OCI-LY7 (cell line): Measurements from ENCODE around the gene MMP11. TPM values are rescaled to one million over a fixed set of nuclear protein-coding genes. Genes with fewer than 3 reads are reported as not detected.

ENCODE experiments used
- BruUV-seq: library from RNA; stranded (reverse); fragments of 400-500 nt; replicated peaks from 2 replicates; lab custom pipeline; 2021; lab: Mats Ljungman, UMichigan
- CTCF ChIA-PET: fragments of 300-600 bp; sonication (Branson Sonifier 250); formaldehyde crosslinking; loops from one replicate; lab custom pipeline; 2022; ENCODE audit warnings: antibody characterized with exemption; ENCODE audit not compliant: unreplicated experiment; lab: Charles Lee
- POLR2A ChIA-PET: fragments of 300-600 bp; sonication (Branson Sonifier 250); formaldehyde crosslinking; loops from one replicate; lab custom pipeline; 2022; ENCODE audit warnings: antibody characterized with exemption; lab: Charles Lee
- DNase-seq: peaks from one replicate; pipeline ENCODE4 v3.0.0-alpha.2; 2015; ENCODE audit warnings: low spot score
- H2AFZ ChIP-seq: fragments of 200-600 bp; sonication (generic), shearing (Covaris generic); 2 replicates; pipeline ENCODE4 v1.6.1; 2014; ENCODE audit warnings: mild to moderate bottlenecking, antibody characterized with exemption, low read length, moderate library complexity
- H3K27ac ChIP-seq: fragments of 200-600 bp; sonication (generic); 2 replicates; pipeline ENCODE4 v1.5.1; 2014; ENCODE audit warnings: mixed run types, low read depth, mild to moderate bottlenecking, moderate library complexity, low read length, inconsistent platforms; ENCODE audit not compliant: poor library complexity, severe bottlenecking
- H3K36me3 ChIP-seq: fragments of 200-600 bp; sonication (generic); 2 replicates; pipeline ENCODE4 v1.6.1; 2014; ENCODE audit warnings: mild to moderate bottlenecking, antibody characterized with exemption, low read length, moderate library complexity, mixed read lengths; ENCODE audit not compliant: insufficient read depth
- H3K4me1 ChIP-seq: fragments of 200-600 bp; sonication (generic); 2 replicates; pipeline ENCODE4 v1.5.1; 2014; ENCODE audit warnings: mild to moderate bottlenecking, low read length; ENCODE audit not compliant: insufficient read depth, poor library complexity, severe bottlenecking
- H3K4me2 ChIP-seq: fragments of 200-600 bp; sonication (generic); 2 replicates; pipeline ENCODE4 v1.6.1; 2014; ENCODE audit warnings: mild to moderate bottlenecking, low read length
- H3K4me3 ChIP-seq: fragments of 200-600 bp; sonication (generic); 2 replicates; pipeline ENCODE4 v1.5.1; 2014; ENCODE audit warnings: mild to moderate bottlenecking, low read depth, low read length; ENCODE audit not compliant: poor library complexity, severe bottlenecking
- H3K79me2 ChIP-seq: fragments of 200-600 bp; sonication (generic); 2 replicates; pipeline ENCODE4 v1.6.1; 2016; ENCODE audit warnings: low read depth, mild to moderate bottlenecking, low read length, moderate library complexity, mixed read lengths; ENCODE audit not compliant: insufficient read depth
- H3K9me2 ChIP-seq: fragments of 200-600 bp; sonication (generic); 2 replicates; pipeline ENCODE4 v1.6.1; 2016; ENCODE audit warnings: mild to moderate bottlenecking, low read length, mixed read lengths; ENCODE audit not compliant: insufficient read depth
- H3K9me3 ChIP-seq: fragments of 200-600 bp; sonication (generic); 2 replicates; pipeline ENCODE4 v1.6.1; 2014; ENCODE audit warnings: mild to moderate bottlenecking, mixed run types, low read length, mixed read lengths
- H4K20me1 ChIP-seq: fragments of 200-600 bp; sonication (generic); 2 replicates; pipeline ENCODE4 v1.6.1; 2014; ENCODE audit warnings: mild to moderate bottlenecking, antibody characterized with exemption, low read length, moderate library complexity, mixed read lengths; ENCODE audit not compliant: insufficient read depth
- CTCF ChIP-seq: fragments of 200-600 bp; sonication (generic); conservative IDR thresholded peaks from 2 replicates; pipeline ENCODE4 v1.5.1; 2014; ENCODE audit warnings: mild to moderate bottlenecking, antibody characterized with exemption, low read length, moderate library complexity, mixed read lengths
- EZH2phosphoT487 ChIP-seq: fragments of 200-600 bp; sonication (generic); IDR thresholded peaks from 2 replicates; pipeline ENCODE4 v1.6.1; 2018; ENCODE audit warnings: low read depth, borderline replicate concordance, mild to moderate bottlenecking, mixed run types, antibody characterized with exemption, low read length, moderate library complexity, mixed read lengths
- intact Hi-C: fragments of 100-400 bp; cut with micrococcal nuclease; formaldehyde crosslinking; loops from one replicate; pipeline ENCODE4 v1.10.0; 2022; ENCODE audit not compliant: unreplicated experiment
- total RNA-seq, 2 experiments: library from RNA; depleted of rRNA in 1 of 2; stranded (reverse); fragments of >200 nt in 1 of 2; shearing (Covaris generic) in 1 of 2; gene quantifications; 2 replicates each; pipeline ENCODE4 v1.2.3, GENCODE V29; 2014 to 2022

Gene MMP11
- total RNA-seq, 2 experiments from 2014 or later, result 9.2 to 12.9 TPM

GRCh38 chr22:23754220-23754919, 18.3 kb upstream of the MMP11 start, which contains the start of gene VPREB3:
Gene VPREB3 (minus strand): TSS chr22:23754425. CDS start chr22:23754363, 62 bp downstream.
- ChIA-PET CTCF (interaction anchor here (0.5 kb wide), 1 partner anchor 70 kb away, joined by 3 read pairs; no protein-coding TSS in a partner anchor), POLR2A (interaction anchor here (0.5 to 2.3 kb wide), 9 partner anchors 13 to 105 kb away, joined by 3 to 8 read pairs (median 3); partner anchors contain the start of gene SLC2A11)
- Histone ChIP-seq H2AFZ (peak within 1 kb of the TSS; percentile 14; the same call in 1 of the 2 replicates), H3K4me1 (peaks cover 59% of the 10 kb centered on the region), H3K36me3 (no peaks in the 10 kb centered on the region; the same call in 1 of the 2 replicates), H4K20me1 (no peaks in the 10 kb centered on the region), H3K27ac (peak within 1 kb of the TSS; percentile 95), H3K4me3 (peak within 1 kb of the TSS; percentile 78), H3K4me2 (peak within 1 kb of the TSS; percentile 93), H3K9me2 (no peaks in the 10 kb centered on the region), H3K79me2 (peaks cover 11% of the 10 kb centered on the region; the same call in 1 of the 2 replicates), H3K9me3 (no peaks in the 10 kb centered on the region)
- no TSS peak for BruUV-seq
- TF ChIP-seq CTCF (no peak), EZH2phosphoT487 (no peak)
- peak; percentile 89 for DNase-seq
- intact Hi-C loops, result loop anchor here (5.0 to 10.0 kb wide), 2 partner anchors 93 to 820 kb away; no protein-coding TSS in a partner anchor

- intact Hi-C loops, result loop anchor here (5.0 to 10.0 kb wide), 2 partner anchors 92 to 820 kb away; no protein-coding TSS in a partner anchor
- Histone ChIP-seq H4K20me1 (no peaks in the 10 kb centered on the region), H3K9me2 (no peaks in the 10 kb centered on the region), H3K79me2 (peaks cover 11% of the 10 kb centered on the region; the same call in 1 of the 2 replicates), H2AFZ (peak overlapping the region; percentile 14; the same call in 1 of the 2 replicates), H3K9me3 (no peaks in the 10 kb centered on the region), H3K36me3 (no peaks in the 10 kb centered on the region; the same call in 1 of the 2 replicates), H3K4me3 (peak overlapping the region; percentile 78), H3K27ac (peak overlapping the region; percentile 95), H3K4me2 (peak overlapping the region; percentile 93), H3K4me1 (peaks cover 54% of the 10 kb centered on the region)
- no TSS peak for BruUV-seq
- TF ChIP-seq EZH2phosphoT487 (no peak), CTCF (no peak)
- POLR2A ChIA-PET, result interaction anchor here (0.6 to 2.3 kb wide), 7 partner anchors 12 to 102 kb away, joined by 3 to 8 read pairs (median 4); partner anchors contain the start of gene SLC2A11
- CTCF ChIA-PET, result no interaction called here
- peak; percentile 56 for DNase-seq
Measured at GRCh38 chr22:23754980-23755636, 17.5 kb upstream of the MMP11 start.
